HUES6 (cell line): ENCODE data around the gene SCNN1A.

Experiments used
- H3K27ac ChIP-seq: 2 replicates; pipeline ENCODE4 v1.7.0; 2013; ENCODE audit warnings: low read depth, mild to moderate bottlenecking, low read length, inconsistent platforms
- H3K27me3 ChIP-seq: 2 replicates; pipeline ENCODE4 v1.6.1; 2013; ENCODE audit warnings: low read length; ENCODE audit not compliant: control insufficient read depth, insufficient read depth
- H3K36me3 ChIP-seq: 2 replicates; pipeline ENCODE4 v1.6.1; 2013; ENCODE audit warnings: low read length; ENCODE audit not compliant: control insufficient read depth, insufficient read depth
- H3K4me1 ChIP-seq: 2 replicates; pipeline ENCODE4 v1.6.1; 2013; ENCODE audit warnings: low read length; ENCODE audit not compliant: control insufficient read depth, insufficient read depth
- H3K4me3 ChIP-seq: 2 replicates; pipeline ENCODE4 v1.5.1; 2013; ENCODE audit warnings: low read depth, low read length
- H3K9ac ChIP-seq: one replicate; pipeline ENCODE4 v1.6.1; 2013; ENCODE audit warnings: mild to moderate bottlenecking, low read length
- H3K9me3 ChIP-seq: 2 replicates; pipeline ENCODE4 v1.6.1; 2013; ENCODE audit warnings: low read depth, low read length; ENCODE audit not compliant: control insufficient read depth, insufficient read depth

Gene SCNN1A

GRCh38 chr12:6399884-6400644 is 24.7 kb upstream of the SCNN1A start:
- no peak overlapping the region for H3K4me3 ChIP-seq
- H3K9ac ChIP-seq: no peak overlapping the region
- no peaks in the 10 kb centered on the region for H3K9me3 ChIP-seq
- no peak overlapping the region for H3K27ac ChIP-seq
- H3K27me3 ChIP-seq: no peaks in the 10 kb centered on the region
- H3K36me3 ChIP-seq: no peaks in the 10 kb centered on the region
- H3K4me1 ChIP-seq: peaks cover 9% of the 10 kb centered on the region

GRCh38 chr12:6396031-6396430 is 20.7 kb upstream of the SCNN1A start:
- Histone ChIP-seq H3K4me3 (no peak overlapping the region), H3K27me3 (no peaks in the 10 kb centered on the region), H3K9me3 (no peaks in the 10 kb centered on the region), H3K27ac (no peak overlapping the region), H3K9ac (no peak overlapping the region), H3K36me3 (no peaks in the 10 kb centered on the region), H3K4me1 (peaks cover 9% of the 10 kb centered on the region)

GRCh38 chr12:6394398-6394797 is 19.0 kb upstream of the SCNN1A start:
- no peaks in the 10 kb centered on the region for H3K36me3 ChIP-seq
- no peak overlapping the region for H3K9ac ChIP-seq
- no peak overlapping the region for H3K4me3 ChIP-seq
- no peaks in the 10 kb centered on the region for H3K27me3 ChIP-seq
- no peak overlapping the region for H3K27ac ChIP-seq
- H3K9me3 ChIP-seq: no peaks in the 10 kb centered on the region
- peaks cover 14% of the 10 kb centered on the region for H3K4me1 ChIP-seq

- H3K4me3 ChIP-seq: no peak overlapping the region
- no peaks in the 10 kb centered on the region for H3K36me3 ChIP-seq
- H3K9ac ChIP-seq: no peak overlapping the region
- H3K27me3 ChIP-seq: no peaks in the 10 kb centered on the region
- no peaks in the 10 kb centered on the region for H3K9me3 ChIP-seq
- no peak overlapping the region for H3K27ac ChIP-seq
- peaks cover 14% of the 10 kb centered on the region for H3K4me1 ChIP-seq
These were observed 17.7 kb upstream of the SCNN1A start for GRCh38 chr12:6393109-6393508.

- no peak overlapping the region for H3K9ac ChIP-seq
- H3K4me1 ChIP-seq: peaks cover 20% of the 10 kb centered on the region
- H3K9me3 ChIP-seq: no peaks in the 10 kb centered on the region
- H3K27ac ChIP-seq: no peak overlapping the region
- H3K36me3 ChIP-seq: no peaks in the 10 kb centered on the region
- H3K4me3 ChIP-seq: no peak overlapping the region
- no peaks in the 10 kb centered on the region for H3K27me3 ChIP-seq
These were observed 17.1 kb upstream of the SCNN1A start for GRCh38 chr12:6392504-6392903.

- H3K9ac ChIP-seq: no peak overlapping the region
- no peaks in the 10 kb centered on the region for H3K36me3 ChIP-seq
- H3K4me3 ChIP-seq: no peak overlapping the region
- H3K27me3 ChIP-seq: no peaks in the 10 kb centered on the region
- no peaks in the 10 kb centered on the region for H3K9me3 ChIP-seq
- H3K27ac ChIP-seq: no peak overlapping the region
- peaks cover 18% of the 10 kb centered on the region for H3K4me1 ChIP-seq
These were observed 15.7 kb upstream of the SCNN1A start for GRCh38 chr12:6391013-6391412.

- no peak overlapping the region for H3K27ac ChIP-seq
- no peak overlapping the region for H3K4me3 ChIP-seq
- H3K9me3 ChIP-seq: no peaks in the 10 kb centered on the region
- H3K27me3 ChIP-seq: no peaks in the 10 kb centered on the region
- H3K36me3 ChIP-seq: no peaks in the 10 kb centered on the region
- H3K9ac ChIP-seq: no peak overlapping the region
- peaks cover 14% of the 10 kb centered on the region for H3K4me1 ChIP-seq
These were observed 14.9 kb upstream of the SCNN1A start for GRCh38 chr12:6390084-6390799.

- Histone ChIP-seq H3K27me3 (peaks cover 18% of the 10 kb centered on the region), H3K4me1 (peaks cover 36% of the 10 kb centered on the region), H3K9ac (no peak overlapping the region), H3K36me3 (no peaks in the 10 kb centered on the region), H3K4me3 (no peak overlapping the region), H3K9me3 (no peaks in the 10 kb centered on the region), H3K27ac (no peak overlapping the region)
These were observed 12.2 kb upstream of the SCNN1A start for GRCh38 chr12:6387541-6387940.

- H3K36me3 ChIP-seq: no peaks in the 10 kb centered on the region
- no peak overlapping the region for H3K4me3 ChIP-seq
- peaks cover 43% of the 10 kb centered on the region for H3K4me1 ChIP-seq
- H3K27me3 ChIP-seq: peaks cover 21% of the 10 kb centered on the region
- H3K27ac ChIP-seq: no peak overlapping the region
- H3K9ac ChIP-seq: no peak overlapping the region
- H3K9me3 ChIP-seq: no peaks in the 10 kb centered on the region
These were observed 11.1 kb upstream of the SCNN1A start for GRCh38 chr12:6386491-6386890.

- H3K4me1 ChIP-seq: peaks cover 47% of the 10 kb centered on the region
- H3K9me3 ChIP-seq: no peaks in the 10 kb centered on the region
- peaks cover 24% of the 10 kb centered on the region for H3K27me3 ChIP-seq
- no peaks in the 10 kb centered on the region for H3K36me3 ChIP-seq
- H3K9ac ChIP-seq: no peak overlapping the region
- H3K27ac ChIP-seq: no peak overlapping the region
- H3K4me3 ChIP-seq: no peak overlapping the region
These were observed 10.7 kb upstream of the SCNN1A start for GRCh38 chr12:6386038-6386437.
